HG03280 (cell line): Measurements from ENCODE around the gene TCF20.
A peak's percentile ranks its signal among the peaks of the same experiment; 100 is the strongest.

Experiments used
- ATAC-seq: cut with Tn5 transposase; IDR thresholded peaks from one replicate; pipeline ENCODE4 v1.9.1; 2021; ENCODE audit warnings: mild to moderate bottlenecking, moderate library complexity; ENCODE audit not compliant: unreplicated experiment

Gene TCF20

DNA sequence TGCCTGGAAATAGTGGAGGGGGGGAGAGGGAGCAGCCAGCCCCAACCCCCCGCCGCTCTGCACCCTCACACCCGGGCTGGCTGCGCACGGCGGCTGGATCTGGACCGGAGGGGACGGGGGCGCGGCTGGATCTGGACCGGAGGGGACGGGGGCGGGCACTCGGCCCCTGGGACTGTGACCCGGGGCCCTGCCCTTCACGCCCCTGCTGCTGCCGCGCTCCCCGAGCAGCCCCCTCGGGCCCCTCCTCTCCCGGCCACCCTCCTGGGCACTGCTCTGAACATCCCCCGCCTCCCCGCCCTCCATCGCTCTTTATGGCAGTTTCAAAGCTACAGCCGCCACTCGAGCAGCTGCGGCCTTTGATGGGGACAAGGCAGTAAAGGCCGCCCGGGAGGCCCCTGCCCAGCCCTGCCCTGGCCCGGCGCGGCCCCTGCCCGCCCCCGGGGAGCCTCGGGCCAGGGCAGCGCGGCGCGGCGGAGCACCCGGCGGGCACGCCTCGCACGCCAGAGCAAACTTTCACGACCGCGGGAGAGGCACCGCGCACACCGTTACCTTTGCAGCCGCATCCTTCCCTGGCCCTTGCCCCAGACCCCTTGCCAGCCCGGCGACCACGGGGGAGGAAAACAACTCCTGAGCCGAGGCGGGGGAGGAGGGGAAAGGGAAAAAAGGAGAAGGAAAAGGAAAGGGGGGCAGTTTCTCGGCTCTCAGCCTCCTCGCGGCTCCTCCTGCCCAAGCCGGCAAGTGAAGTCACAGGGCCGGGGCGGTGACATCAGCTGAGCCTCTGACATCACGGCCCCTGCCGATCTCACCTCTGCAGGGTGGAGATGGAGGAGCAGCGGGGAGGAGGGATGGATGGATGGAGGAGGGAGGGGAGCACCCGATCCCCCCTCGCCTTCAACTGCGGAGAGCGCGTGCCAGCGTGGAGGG, 13.1 kb upstream of the TCF20 start:
- no peak for ATAC-seq

- no peak for ATAC-seq
Measured at GRCh38 chr22:42282943-42283277, 12.5 kb upstream of the TCF20 start.

- ATAC-seq: no peak
Measured at GRCh38 chr22:42282252-42282942, 11.9 kb upstream of the TCF20 start.

- ATAC-seq: no peak
Measured at GRCh38 chr22:42281706-42282251, 11.3 kb upstream of the TCF20 start.

- ATAC-seq: no peak
Measured at GRCh38 chr22:42281284-42281683, 10.8 kb upstream of the TCF20 start.

DNA sequence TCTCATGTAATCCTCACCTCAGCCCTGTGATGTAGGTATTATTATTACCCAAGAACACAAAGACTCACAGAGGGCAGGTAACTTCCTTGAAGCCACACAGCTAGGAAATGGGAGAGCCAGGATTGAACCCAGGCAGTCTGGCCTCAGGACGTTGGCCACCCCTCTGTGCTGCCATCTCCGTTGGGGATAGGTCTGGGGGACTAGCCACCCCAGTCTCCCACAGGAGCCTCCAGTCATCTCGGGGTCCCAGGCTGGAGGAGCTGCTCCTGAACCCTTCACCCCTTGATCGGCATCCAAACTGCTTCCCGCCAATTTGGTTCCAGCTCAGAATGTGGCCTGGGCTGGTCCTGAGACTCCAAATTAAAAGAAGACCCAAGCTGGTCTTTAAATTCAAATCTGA, 10.4 kb upstream of the TCF20 start:
- ATAC-seq: no peak

- no peak for ATAC-seq
Measured at GRCh38 chr22:42280140-42280539, 9.7 kb upstream of the TCF20 start.

DNA sequence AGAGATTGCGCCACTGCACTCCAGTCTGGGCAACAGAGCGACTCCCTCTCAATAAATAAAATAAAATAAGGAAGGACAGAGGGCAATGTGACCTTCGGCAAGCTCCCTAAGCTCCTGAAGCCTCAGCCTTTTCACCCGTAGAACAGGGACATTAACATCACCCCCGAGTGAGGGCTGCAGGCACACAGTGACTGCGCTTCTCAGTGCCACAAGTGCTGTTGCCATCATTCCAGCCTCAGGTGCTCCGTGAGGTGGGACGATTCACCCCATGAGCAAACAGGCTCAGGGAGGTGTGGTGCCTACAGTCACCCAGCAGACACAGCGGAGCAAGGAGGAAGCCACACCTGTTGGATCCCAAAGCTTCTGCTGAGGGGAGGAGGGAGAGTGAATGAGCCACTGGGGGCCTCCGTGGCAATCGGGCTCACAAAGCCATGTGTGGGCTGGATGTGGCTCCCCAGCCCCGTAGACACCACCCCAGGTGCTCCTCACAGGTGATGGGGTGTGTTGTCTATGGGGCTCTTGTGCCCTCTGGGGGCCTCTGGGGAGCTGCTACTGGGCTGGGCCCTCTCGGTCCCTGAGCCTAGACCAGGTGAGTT, 9.1 kb upstream of the TCF20 start:
- ATAC-seq: no peak

- no peak for ATAC-seq
Measured at GRCh38 chr22:42277988-42278776, 7.7 kb upstream of the TCF20 start.

GRCh38 chr22:42277232-42277753, 6.8 kb upstream of the TCF20 start:
- no peak for ATAC-seq

GRCh38 chr22:42275970-42276369, 5.5 kb upstream of the TCF20 start:
- no peak for ATAC-seq

- ATAC-seq: no peak
Measured at GRCh38 chr22:42275176-42275575, 4.7 kb upstream of the TCF20 start.

- no peak for ATAC-seq
Measured at GRCh38 chr22:42273855-42274451, 3.5 kb upstream of the TCF20 start.

- no peak for ATAC-seq
Measured at GRCh38 chr22:42272431-42272999, 2.1 kb upstream of the TCF20 start.

DNA sequence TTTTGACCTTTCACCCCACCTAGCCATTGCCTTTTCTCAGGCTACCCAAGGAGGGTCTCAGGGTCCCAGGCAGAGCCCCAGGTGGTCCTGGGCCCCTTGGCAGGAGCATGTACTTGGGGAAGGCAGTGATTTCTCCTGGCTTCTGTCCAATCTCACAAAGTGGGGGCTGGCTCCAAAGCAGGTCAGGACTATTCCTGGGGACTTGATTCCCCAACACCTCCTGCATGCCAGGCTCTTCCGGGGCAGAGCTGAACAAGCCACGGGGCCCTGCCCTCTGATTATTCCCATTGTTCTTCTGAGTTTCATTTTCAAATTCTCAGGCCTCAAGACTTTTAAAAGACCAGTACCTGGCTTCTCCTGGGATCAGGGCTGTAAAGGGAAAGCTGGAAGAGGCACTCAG, 1.5 kb upstream of the TCF20 start:
- ATAC-seq: no peak

DNA sequence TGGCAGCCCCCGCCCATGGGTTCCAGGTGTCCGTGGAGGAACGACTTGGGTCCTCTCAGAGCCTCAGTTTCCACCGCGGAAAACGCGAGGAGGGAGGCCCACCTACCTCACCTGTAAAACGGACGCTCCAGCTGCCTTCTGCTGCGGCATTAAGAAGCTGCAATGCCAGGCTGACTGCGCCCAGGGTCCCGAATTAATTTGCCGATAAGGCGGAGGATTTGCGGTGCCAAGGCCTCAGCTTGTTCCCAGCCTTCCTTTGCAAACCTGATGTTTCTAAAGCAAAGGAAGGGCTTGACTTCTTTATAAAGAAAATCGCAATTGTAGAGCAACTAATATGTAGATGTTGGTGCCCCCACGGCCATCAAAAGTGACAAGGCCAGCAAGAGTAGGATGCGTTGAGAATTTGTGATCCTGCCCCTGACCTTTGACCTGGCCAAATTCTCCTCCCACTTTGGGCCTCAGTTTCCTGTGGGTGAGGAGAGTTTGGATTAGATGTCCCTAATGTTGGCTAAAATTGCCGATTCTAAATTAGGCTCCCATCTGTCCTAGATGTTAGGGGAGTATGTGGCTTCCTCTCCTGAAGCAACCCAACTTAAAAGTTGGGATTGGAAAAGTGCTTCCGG, 849 bp upstream of the TCF20 start:
- ATAC-seq: no peak

DNA sequence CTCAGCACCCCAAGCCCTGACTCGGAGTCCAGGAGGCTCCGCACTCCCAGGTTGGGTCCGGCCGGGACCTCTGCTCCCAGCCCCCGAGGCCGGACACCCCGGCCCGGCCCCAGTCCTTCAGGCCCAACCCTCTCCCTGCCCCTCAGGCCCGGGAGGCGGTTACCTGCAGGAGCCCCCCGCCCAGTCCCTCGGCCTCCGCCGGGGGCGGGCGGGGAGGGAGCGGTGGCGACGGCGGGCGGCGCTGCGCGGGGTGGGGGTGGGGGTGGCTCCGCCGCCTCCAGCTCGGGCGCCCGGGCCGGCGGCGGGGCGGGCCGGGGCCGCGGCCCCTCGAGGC, 310 bp downstream of the TCF20 start:
- ATAC-seq: peak; percentile 44

DNA sequence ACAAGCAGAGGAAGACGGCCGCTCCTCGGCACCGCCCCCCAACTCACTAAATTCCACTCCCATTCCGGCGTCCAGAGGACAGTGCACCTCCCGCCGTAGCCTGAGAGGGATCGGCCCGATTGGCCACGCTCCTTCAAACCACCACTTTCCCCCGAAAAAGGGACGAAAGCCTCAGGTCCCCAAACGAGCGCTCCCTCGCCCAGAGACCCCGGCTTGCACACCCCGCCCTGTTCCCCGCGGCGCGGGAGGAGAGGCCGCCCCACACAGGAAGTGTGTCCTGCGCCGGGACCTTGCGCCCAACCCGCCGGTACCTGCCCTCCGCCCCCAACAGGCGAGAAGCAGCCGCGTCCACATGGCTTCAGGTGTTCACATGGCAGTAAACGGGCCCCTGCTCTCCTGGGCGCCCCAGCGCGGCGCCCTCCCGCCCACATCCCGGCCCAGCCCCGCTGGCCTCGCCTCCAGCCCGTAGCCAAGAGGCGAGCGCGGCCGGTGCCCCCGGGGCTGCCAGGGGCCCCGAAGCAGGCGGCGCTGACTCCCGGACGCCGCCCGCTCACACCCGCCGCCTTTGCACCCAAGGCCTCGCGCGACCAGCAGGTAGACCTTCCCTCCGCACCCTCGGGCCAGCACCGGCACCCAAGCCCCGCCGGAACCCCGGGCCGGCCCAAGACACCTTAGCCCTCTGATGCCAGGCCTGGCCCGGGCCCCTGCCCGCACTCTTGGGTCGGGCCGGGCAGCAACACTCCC, 849 bp downstream of the TCF20 start:
- peak; percentile 45 for ATAC-seq

DNA sequence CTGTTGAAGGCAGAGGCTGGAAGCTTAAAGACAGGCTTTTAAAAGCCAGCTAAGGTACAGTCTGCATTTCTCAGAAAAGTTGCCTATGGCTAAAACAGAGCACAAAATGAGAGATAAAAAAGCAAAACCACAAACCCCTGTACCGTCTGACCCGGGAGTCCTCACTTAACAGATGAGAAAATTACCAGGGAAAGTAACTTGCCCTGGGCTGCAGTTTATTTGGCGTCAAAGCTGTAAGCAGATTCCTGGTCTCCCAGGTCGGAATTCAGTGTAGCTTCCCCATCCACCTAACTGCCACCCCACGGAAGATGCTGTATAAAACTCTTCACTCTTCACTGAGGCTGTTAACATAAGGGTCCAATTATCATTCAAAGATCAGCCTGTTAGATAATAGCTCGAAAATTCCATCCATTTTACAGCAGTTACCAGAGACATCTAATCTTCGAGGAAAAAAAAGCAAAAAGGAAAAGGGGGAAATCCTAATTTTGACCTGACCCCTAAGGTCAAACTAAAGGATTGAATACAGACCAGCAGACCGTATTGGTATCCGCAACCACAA, 1.5 kb downstream of the TCF20 start:
- ATAC-seq: no peak
